ENCODE measurements around the gene GLT8D2. TPM values are rescaled to one million over a fixed set of nuclear protein-coding genes. Genes with fewer than 3 reads are reported as not detected.

Gene GLT8D2, protein sequence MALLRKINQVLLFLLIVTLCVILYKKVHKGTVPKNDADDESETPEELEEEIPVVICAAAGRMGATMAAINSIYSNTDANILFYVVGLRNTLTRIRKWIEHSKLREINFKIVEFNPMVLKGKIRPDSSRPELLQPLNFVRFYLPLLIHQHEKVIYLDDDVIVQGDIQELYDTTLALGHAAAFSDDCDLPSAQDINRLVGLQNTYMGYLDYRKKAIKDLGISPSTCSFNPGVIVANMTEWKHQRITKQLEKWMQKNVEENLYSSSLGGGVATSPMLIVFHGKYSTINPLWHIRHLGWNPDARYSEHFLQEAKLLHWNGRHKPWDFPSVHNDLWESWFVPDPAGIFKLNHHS
- total RNA-seq (2014; rRNA removed; shearing (Covaris generic)) (3.2 and 8.5 TPM in 2 replicates), polyA plus RNA-seq (2016; fragmentation: Nextera tagmentation; extraction: Ambion mirVana) (3.2 and 4.2 TPM in 2 replicates)
- long read RNA-seq, transcript GLT8D2-201 (11 exons, 1,880 nt) = major isoform, 5 of 11 reads
- long read RNA-seq, partial matches to known transcripts = 4 of 11 reads
- long read RNA-seq, other reads (novel, unspliced or antisense) = 2 of 11 reads

DNA sequence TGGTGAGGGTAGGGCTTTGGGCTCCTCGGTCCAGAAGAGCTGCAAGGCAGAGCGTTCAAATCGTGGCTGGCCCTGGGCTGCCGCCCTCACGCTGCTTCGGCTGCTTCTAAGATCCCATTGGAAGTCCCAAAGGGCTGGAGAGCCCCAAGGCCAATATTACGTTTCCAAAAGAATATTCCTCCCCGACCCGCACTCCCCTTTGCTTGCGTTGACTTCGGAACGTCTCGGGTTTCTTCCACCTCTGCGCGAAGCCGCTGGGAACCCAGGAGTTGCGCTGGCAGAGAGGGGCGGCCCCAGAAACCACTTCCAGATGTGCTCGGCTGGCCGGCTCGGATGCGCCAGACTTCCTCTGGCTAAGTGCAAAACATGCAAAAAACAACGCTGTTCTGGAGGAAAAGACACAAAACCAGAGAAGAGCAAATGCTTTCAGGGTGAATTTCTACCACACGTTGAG, at the start of gene GLT8D2:
Gene GLT8D2, minus strand, starts transcription at position 285 of the 454 bp plus-strand sequence. CDS start 30,539 bp downstream, outside the sequence.
- peaks cover 24% of the 10 kb centered on the region for H3K27me3 ChIP-seq (ENCODE audit: insufficient read depth)
- Mint-ChIP-seq H3K27me3 (ENCODE audit: insufficient read depth, low read depth, poor library complexity) (peaks cover 15% of the 10 kb centered on the region), H3K27ac (peak within 1 kb of the TSS; percentile 72), H3K4me3 (peak within 1 kb of the TSS; percentile 81), H3K4me1 (peaks cover 15% of the 10 kb centered on the region), H3K36me3 (ENCODE audit: low read depth) (no peaks in the 10 kb centered on the region; the same call in 2 of the 3 replicates), H3K9me3 (no peaks in the 10 kb centered on the region)
- no peaks in the 10 kb centered on the region for H3K79me2 ChIP-seq (replicated peaks; ENCODE audit: insufficient read depth)
- H3K4me3 ChIP-seq = peak within 1 kb of the TSS; percentile 59
- H3K36me3 ChIP-seq (ENCODE audit: insufficient read depth) = no peaks in the 10 kb centered on the region
- peaks cover 19% of the 10 kb centered on the region for H3K4me1 ChIP-seq (ENCODE audit: insufficient read depth)
- H3K27ac ChIP-seq (ENCODE audit: low read depth) = no peak within 1 kb of the TSS
- TF ChIP-seq ZNF331 (CRISPR knock-in tag; IDR thresholded peaks at IDR 0.05; ENCODE audit: low read depth) = no peak
- no peak for TF ChIP-seq CREB1 (CRISPR knock-in tag; IDR thresholded peaks at IDR 0.05; ENCODE audit: low read depth)
- TF ChIP-seq POLR2AphosphoS5 (IDR thresholded peaks at IDR 0.05; ENCODE audit: low read depth) = peak; percentile 28; the same call in 1 of the 2 replicates
- H3K4me2 ChIP-seq = peak within 1 kb of the TSS; percentile 82
- H3K9me2 ChIP-seq (ENCODE audit: insufficient read depth) = no peaks in the 10 kb centered on the region
- peak within 1 kb of the TSS; percentile 99 for H2AFZ ChIP-seq
- peak; percentile 81 for DNase-seq (ENCODE audit: low spot score)
- peak; percentile 91 for ATAC-seq
- peaks cover 5% of the 10 kb centered on the region; the same call in 1 of the 2 replicates for H3F3A ChIP-seq (replicated peaks; ENCODE audit: low read depth)
- H4K20me1 ChIP-seq (replicated peaks; ENCODE audit: insufficient read depth) = no peaks in the 10 kb centered on the region

DNA sequence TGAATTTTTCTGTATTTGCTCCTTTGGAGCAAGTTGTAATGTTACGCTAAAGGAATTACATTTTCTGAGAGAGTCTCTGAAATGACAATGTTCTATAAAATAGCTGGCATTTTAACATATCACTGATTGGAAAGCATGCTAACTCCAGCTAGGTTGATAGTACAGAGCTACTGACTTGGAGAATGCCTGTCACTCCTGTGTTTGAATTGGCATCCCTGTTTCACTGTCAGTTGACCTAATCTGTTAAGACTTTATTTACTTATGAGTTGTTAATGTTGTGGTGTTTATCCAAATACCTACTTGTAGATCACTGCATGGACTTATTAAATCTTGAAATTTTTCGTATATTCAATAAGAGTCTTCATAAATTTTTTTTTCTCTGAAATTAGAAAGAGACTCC, 48.0 kb upstream of the GLT8D2 start:
- Histone ChIP-seq H3F3A (replicated peaks; ENCODE audit: low read depth) (no peaks in the 10 kb centered on the region), H3K9me2 (ENCODE audit: insufficient read depth) (no peaks in the 10 kb centered on the region), H2AFZ (no peak overlapping the region), H3K4me3 (no peak overlapping the region), H3K4me1 (ENCODE audit: insufficient read depth) (no peaks in the 10 kb centered on the region), H4K20me1 (replicated peaks; ENCODE audit: insufficient read depth) (no peaks in the 10 kb centered on the region), H3K4me2 (no peak overlapping the region), H3K79me2 (replicated peaks; ENCODE audit: insufficient read depth) (no peaks in the 10 kb centered on the region), H3K36me3 (ENCODE audit: insufficient read depth) (no peaks in the 10 kb centered on the region), H3K27me3 (ENCODE audit: insufficient read depth) (no peaks in the 10 kb centered on the region), H3K27ac (ENCODE audit: low read depth) (no peak overlapping the region)
- no peak for ATAC-seq
- no peak overlapping the region for H3K4me3 Mint-ChIP-seq
- TF ChIP-seq, protein P1, sequence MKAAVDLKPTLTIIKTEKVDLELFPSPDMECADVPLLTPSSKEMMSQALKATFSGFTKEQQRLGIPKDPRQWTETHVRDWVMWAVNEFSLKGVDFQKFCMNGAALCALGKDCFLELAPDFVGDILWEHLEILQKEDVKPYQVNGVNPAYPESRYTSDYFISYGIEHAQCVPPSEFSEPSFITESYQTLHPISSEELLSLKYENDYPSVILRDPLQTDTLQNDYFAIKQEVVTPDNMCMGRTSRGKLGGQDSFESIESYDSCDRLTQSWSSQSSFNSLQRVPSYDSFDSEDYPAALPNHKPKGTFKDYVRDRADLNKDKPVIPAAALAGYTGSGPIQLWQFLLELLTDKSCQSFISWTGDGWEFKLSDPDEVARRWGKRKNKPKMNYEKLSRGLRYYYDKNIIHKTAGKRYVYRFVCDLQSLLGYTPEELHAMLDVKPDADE (IDR thresholded peaks at IDR 0.05) = no peak
- no peak for TF ChIP-seq ZNF114 (CRISPR knock-in tag; IDR thresholded peaks at IDR 0.05)
- peaks cover 5% of the 10 kb centered on the region for H3K36me3 Mint-ChIP-seq (ENCODE audit: low read depth)
- peaks cover 2% of the 10 kb centered on the region for H3K27me3 Mint-ChIP-seq (ENCODE audit: insufficient read depth, low read depth, poor library complexity)
- H3K27ac Mint-ChIP-seq = no peak overlapping the region
- H3K4me1 Mint-ChIP-seq = no peaks in the 10 kb centered on the region
- no peak for DNase-seq (ENCODE audit: low spot score)
- H3K9me3 Mint-ChIP-seq = no peaks in the 10 kb centered on the region

DNA sequence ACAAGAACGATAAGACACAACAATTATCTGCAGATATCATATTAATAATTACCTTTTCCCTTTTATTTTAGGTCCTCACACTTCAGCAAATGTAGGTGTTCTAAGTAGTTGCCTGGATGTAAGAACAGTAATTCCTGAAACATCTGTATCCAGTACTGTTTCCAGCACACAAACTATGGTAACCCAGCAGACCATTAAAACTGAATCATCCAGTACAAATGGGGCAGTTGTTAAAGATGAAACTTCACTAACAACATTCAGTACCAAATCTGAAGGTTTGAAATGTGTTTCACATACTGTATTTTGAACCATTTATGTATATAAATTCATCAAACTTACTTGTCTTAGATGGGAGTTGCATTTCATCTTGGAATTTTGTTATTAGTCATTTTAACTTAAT, 45.3 kb upstream of the GLT8D2 start:
- DNase-seq (ENCODE audit: low spot score) = no peak
- H3K4me1 Mint-ChIP-seq = no peaks in the 10 kb centered on the region
- no peak for ATAC-seq
- Histone ChIP-seq H3K4me1 (ENCODE audit: insufficient read depth) (no peaks in the 10 kb centered on the region), H3K4me3 (no peak overlapping the region), H4K20me1 (replicated peaks; ENCODE audit: insufficient read depth) (no peaks in the 10 kb centered on the region), H3K36me3 (ENCODE audit: insufficient read depth) (no peaks in the 10 kb centered on the region), H3K4me2 (no peak overlapping the region), H3K27ac (ENCODE audit: low read depth) (no peak overlapping the region), H3F3A (replicated peaks; ENCODE audit: low read depth) (no peaks in the 10 kb centered on the region), H3K27me3 (ENCODE audit: insufficient read depth) (no peaks in the 10 kb centered on the region), H3K9me2 (ENCODE audit: insufficient read depth) (no peaks in the 10 kb centered on the region), H3K79me2 (replicated peaks; ENCODE audit: insufficient read depth) (no peaks in the 10 kb centered on the region), H2AFZ (no peak overlapping the region)
- no peak overlapping the region for H3K4me3 Mint-ChIP-seq
- H3K27me3 Mint-ChIP-seq (ENCODE audit: insufficient read depth, low read depth, poor library complexity) = peaks cover 2% of the 10 kb centered on the region
- no peak overlapping the region for H3K27ac Mint-ChIP-seq
- no peaks in the 10 kb centered on the region for H3K9me3 Mint-ChIP-seq
- peaks cover 5% of the 10 kb centered on the region for H3K36me3 Mint-ChIP-seq (ENCODE audit: low read depth)
- TF ChIP-seq, protein P2, sequence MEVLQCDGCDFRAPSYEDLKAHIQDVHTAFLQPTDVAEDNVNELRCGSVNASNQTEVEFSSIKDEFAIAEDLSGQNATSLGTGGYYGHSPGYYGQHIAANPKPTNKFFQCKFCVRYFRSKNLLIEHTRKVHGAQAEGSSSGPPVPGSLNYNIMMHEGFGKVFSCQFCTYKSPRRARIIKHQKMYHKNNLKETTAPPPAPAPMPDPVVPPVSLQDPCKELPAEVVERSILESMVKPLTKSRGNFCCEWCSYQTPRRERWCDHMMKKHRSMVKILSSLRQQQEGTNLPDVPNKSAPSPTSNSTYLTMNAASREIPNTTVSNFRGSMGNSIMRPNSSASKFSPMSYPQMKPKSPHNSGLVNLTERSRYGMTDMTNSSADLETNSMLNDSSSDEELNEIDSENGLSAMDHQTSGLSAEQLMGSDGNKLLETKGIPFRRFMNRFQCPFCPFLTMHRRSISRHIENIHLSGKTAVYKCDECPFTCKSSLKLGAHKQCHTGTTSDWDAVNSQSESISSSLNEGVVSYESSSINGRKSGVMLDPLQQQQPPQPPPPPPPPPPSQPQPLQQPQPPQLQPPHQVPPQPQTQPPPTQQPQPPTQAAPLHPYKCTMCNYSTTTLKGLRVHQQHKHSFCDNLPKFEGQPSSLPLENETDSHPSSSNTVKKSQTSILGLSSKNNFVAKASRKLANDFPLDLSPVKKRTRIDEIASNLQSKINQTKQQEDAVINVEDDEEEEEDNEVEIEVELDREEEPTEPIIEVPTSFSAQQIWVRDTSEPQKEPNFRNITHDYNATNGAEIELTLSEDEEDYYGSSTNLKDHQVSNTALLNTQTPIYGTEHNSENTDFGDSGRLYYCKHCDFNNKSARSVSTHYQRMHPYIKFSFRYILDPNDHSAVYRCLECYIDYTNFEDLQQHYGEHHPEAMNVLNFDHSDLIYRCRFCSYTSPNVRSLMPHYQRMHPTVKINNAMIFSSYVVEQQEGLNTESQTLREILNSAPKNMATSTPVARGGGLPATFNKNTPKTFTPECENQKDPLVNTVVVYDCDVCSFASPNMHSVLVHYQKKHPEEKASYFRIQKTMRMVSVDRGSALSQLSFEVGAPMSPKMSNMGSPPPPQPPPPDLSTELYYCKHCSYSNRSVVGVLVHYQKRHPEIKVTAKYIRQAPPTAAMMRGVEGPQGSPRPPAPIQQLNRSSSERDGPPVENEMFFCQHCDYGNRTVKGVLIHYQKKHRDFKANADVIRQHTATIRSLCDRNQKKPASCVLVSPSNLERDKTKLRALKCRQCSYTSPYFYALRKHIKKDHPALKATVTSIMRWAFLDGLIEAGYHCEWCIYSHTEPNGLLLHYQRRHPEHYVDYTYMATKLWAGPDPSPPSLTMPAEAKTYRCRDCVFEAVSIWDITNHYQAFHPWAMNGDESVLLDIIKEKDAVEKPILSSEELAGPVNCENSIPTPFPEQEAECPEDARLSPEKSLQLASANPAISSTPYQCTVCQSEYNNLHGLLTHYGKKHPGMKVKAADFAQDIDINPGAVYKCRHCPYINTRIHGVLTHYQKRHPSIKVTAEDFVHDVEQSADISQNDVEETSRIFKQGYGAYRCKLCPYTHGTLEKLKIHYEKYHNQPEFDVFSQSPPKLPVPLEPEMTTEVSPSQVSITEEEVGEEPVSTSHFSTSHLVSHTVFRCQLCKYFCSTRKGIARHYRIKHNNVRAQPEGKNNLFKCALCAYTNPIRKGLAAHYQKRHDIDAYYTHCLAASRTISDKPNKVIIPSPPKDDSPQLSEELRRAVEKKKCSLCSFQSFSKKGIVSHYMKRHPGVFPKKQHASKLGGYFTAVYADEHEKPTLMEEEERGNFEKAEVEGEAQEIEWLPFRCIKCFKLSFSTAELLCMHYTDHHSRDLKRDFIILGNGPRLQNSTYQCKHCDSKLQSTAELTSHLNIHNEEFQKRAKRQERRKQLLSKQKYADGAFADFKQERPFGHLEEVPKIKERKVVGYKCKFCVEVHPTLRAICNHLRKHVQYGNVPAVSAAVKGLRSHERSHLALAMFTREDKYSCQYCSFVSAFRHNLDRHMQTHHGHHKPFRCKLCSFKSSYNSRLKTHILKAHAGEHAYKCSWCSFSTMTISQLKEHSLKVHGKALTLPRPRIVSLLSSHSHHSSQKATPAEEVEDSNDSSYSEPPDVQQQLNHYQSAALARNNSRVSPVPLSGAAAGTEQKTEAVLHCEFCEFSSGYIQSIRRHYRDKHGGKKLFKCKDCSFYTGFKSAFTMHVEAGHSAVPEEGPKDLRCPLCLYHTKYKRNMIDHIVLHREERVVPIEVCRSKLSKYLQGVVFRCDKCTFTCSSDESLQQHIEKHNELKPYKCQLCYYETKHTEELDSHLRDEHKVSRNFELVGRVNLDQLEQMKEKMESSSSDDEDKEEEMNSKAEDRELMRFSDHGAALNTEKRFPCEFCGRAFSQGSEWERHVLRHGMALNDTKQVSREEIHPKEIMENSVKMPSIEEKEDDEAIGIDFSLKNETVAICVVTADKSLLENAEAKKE (CRISPR knock-in tag; IDR thresholded peaks at IDR 0.05) = no peak
- no peak for TF ChIP-seq JUNB (IDR thresholded peaks at IDR 0.05; ENCODE audit: unreplicated experiment)
